Measurements from ENCODE around the gene CEP128. TPM values are rescaled to one million over a fixed set of nuclear protein-coding genes. Genes with fewer than 3 reads are reported as not detected.

Gene CEP128
- polyA plus RNA-seq, 1 donor (not counting 4 experiments of a cell fraction or from before 2014, with no cell fraction given): 2.6 TPM

GRCh38 chr14:80575763-80576162, 365.8 kb downstream of the CEP128 start:
- Histone ChIP-seq H4K20me1 (ENCODE audit: control insufficient read depth, extremely low read depth, insufficient read depth, low read length) (no peaks in the 10 kb centered on the region), H3K4me1 (ENCODE audit: control insufficient read depth, extremely low read depth, insufficient read depth, low read length) (no peaks in the 10 kb centered on the region), H3K27ac (ENCODE audit: control insufficient read depth, insufficient read depth, low read length) (no peak overlapping the region), H3K9me3 (ENCODE audit: control insufficient read depth, low read depth, low read length) (no peaks in the 10 kb centered on the region), H3K4me2 (ENCODE audit: control insufficient read depth, extremely low read depth, insufficient read depth, low read depth, low read length) (no peak overlapping the region), H3K4me3 (ENCODE audit: control insufficient read depth in 2 of 3, extremely low read depth in 1 of 3, insufficient read depth in 2 of 3, low read depth in 1 of 3, low read length in 3 of 3) (no peak overlapping the region), H3K27me3 (ENCODE audit: control insufficient read depth, extremely low read depth, insufficient read depth, low read length) (no peaks in the 10 kb centered on the region), H3K36me3 (ENCODE audit: control insufficient read depth in 2 of 2, extremely low read depth in 1 of 2, insufficient read depth in 2 of 2, low read length in 2 of 2) (no peaks in the 10 kb centered on the region), H3K9me1 (ENCODE audit: control insufficient read depth, extremely low read depth, insufficient read depth, low read length) (no peaks in the 10 kb centered on the region), H3K79me2 (ENCODE audit: control insufficient read depth, insufficient read depth, low read length) (no peaks in the 10 kb centered on the region), H3K9ac (ENCODE audit: control insufficient read depth, extremely low read depth, insufficient read depth, low read length) (no peak overlapping the region), H2AFZ (ENCODE audit: control insufficient read depth, low read length) (no peak overlapping the region)
- dilution Hi-C loops (cut with MboI; ENCODE audit: extremely low pct_ligation_motif_present, low sequenced_read_pairs): no loop called here
- DNase-seq (ENCODE audit: low read depth, low spot score) (no peak), FAIRE-seq (no peak)
- TF ChIP-seq CTCF (optimal IDR thresholded peaks at IDR 0.05 in 1 of 3, IDR thresholded peaks at IDR 0.05 in 1 of 3, conservative IDR thresholded peaks at IDR 0.05 in 1 of 3; ENCODE audit: extremely low read depth in 1 of 3, insufficient read depth in 2 of 3, low read length in 3 of 3) (no peak), EZH2 (IDR thresholded peaks at IDR 0.05; ENCODE audit: low read length) (no peak)

- Histone ChIP-seq H3K4me2 (ENCODE audit: control insufficient read depth, extremely low read depth, insufficient read depth, low read depth, low read length) (no peak overlapping the region), H3K27ac (ENCODE audit: control insufficient read depth, insufficient read depth, low read length) (no peak overlapping the region), H3K27me3 (ENCODE audit: control insufficient read depth, extremely low read depth, insufficient read depth, low read length) (no peaks in the 10 kb centered on the region), H3K9me3 (ENCODE audit: control insufficient read depth, low read depth, low read length) (no peaks in the 10 kb centered on the region), H3K9me1 (ENCODE audit: control insufficient read depth, extremely low read depth, insufficient read depth, low read length) (no peaks in the 10 kb centered on the region), H3K79me2 (ENCODE audit: control insufficient read depth, insufficient read depth, low read length) (no peaks in the 10 kb centered on the region), H2AFZ (ENCODE audit: control insufficient read depth, low read length) (no peak overlapping the region), H3K9ac (ENCODE audit: control insufficient read depth, extremely low read depth, insufficient read depth, low read length) (no peak overlapping the region), H3K4me3 (ENCODE audit: control insufficient read depth in 2 of 3, extremely low read depth in 1 of 3, insufficient read depth in 2 of 3, low read depth in 1 of 3, low read length in 3 of 3) (no peak overlapping the region), H3K36me3 (ENCODE audit: control insufficient read depth in 2 of 2, extremely low read depth in 1 of 2, insufficient read depth in 2 of 2, low read length in 2 of 2) (no peaks in the 10 kb centered on the region), H4K20me1 (ENCODE audit: control insufficient read depth, extremely low read depth, insufficient read depth, low read length) (no peaks in the 10 kb centered on the region), H3K4me1 (ENCODE audit: control insufficient read depth, extremely low read depth, insufficient read depth, low read length) (peaks cover 15% of the 10 kb centered on the region)
- no peak for TF ChIP-seq EZH2 (IDR thresholded peaks at IDR 0.05; ENCODE audit: low read length)
- no peak for TF ChIP-seq CTCF (optimal IDR thresholded peaks at IDR 0.05 in 1 of 3, IDR thresholded peaks at IDR 0.05 in 1 of 3, conservative IDR thresholded peaks at IDR 0.05 in 1 of 3; ENCODE audit: extremely low read depth in 1 of 3, insufficient read depth in 2 of 3, low read length in 3 of 3)
- FAIRE-seq (no peak), DNase-seq (ENCODE audit: low read depth, low spot score) (no peak)
- dilution Hi-C loops (cut with MboI; ENCODE audit: extremely low pct_ligation_motif_present, low sequenced_read_pairs): no loop called here
Measured at GRCh38 chr14:80572666-80573065, 368.9 kb downstream of the CEP128 start.
